ENCODE results near the gene AKAP11. TPM values are rescaled to one million over a fixed set of nuclear protein-coding genes. Genes with fewer than 3 reads are reported as not detected.

AKAP11 gene
- polyA plus RNA-seq, 1 donor (not counting 4 experiments of a cell fraction or from before 2014, with no cell fraction given), result 17.4 TPM

DNA sequence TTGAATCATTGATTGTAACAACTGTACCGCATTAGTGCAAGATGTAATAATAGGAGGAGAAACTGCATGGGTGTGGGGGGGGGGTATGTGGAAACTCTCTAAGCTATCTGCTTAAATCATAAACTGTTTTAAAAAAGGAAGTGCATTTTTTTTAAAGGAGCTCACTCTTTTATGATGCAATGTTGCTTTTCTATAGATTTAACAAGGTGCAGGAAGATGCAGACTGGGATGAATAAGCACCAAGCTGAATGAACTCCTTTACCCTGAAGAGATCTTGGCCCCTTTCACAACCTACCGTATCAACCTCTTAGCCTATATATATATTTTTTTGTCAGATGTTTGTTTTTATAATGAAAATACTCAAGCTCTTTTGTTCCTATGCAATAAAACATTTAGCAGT is 95.9 kb downstream of the AKAP11 start:
- DNase-seq (ENCODE audit: low read depth, low spot score) (no peak), FAIRE-seq (no peak)
- Histone ChIP-seq H3K9me3 (ENCODE audit: control insufficient read depth, low read depth, low read length) (no peaks in the 10 kb centered on the region), H4K20me1 (ENCODE audit: control insufficient read depth, extremely low read depth, insufficient read depth, low read length) (no peaks in the 10 kb centered on the region), H3K4me1 (ENCODE audit: control insufficient read depth, extremely low read depth, insufficient read depth, low read length) (peaks cover 11% of the 10 kb centered on the region), H3K27ac (ENCODE audit: control insufficient read depth, insufficient read depth, low read length) (no peak overlapping the region), H3K36me3 (ENCODE audit: control insufficient read depth in 2 of 2, extremely low read depth in 1 of 2, insufficient read depth in 2 of 2, low read length in 2 of 2) (no peaks in the 10 kb centered on the region), H2AFZ (ENCODE audit: control insufficient read depth, low read length) (no peak overlapping the region), H3K9ac (ENCODE audit: control insufficient read depth, extremely low read depth, insufficient read depth, low read length) (no peak overlapping the region), H3K9me1 (ENCODE audit: control insufficient read depth, extremely low read depth, insufficient read depth, low read length) (no peaks in the 10 kb centered on the region), H3K4me3 (ENCODE audit: control insufficient read depth in 2 of 3, extremely low read depth in 1 of 3, insufficient read depth in 2 of 3, low read depth in 1 of 3, low read length in 3 of 3) (no peak overlapping the region), H3K4me2 (ENCODE audit: control insufficient read depth, extremely low read depth, insufficient read depth, low read depth, low read length) (no peak overlapping the region), H3K27me3 (ENCODE audit: control insufficient read depth, extremely low read depth, insufficient read depth, low read length) (no peaks in the 10 kb centered on the region), H3K79me2 (ENCODE audit: control insufficient read depth, insufficient read depth, low read length) (no peaks in the 10 kb centered on the region)
- TF ChIP-seq EZH2 (IDR thresholded peaks at IDR 0.05; ENCODE audit: low read length), result no peak
- TF ChIP-seq, protein P1, sequence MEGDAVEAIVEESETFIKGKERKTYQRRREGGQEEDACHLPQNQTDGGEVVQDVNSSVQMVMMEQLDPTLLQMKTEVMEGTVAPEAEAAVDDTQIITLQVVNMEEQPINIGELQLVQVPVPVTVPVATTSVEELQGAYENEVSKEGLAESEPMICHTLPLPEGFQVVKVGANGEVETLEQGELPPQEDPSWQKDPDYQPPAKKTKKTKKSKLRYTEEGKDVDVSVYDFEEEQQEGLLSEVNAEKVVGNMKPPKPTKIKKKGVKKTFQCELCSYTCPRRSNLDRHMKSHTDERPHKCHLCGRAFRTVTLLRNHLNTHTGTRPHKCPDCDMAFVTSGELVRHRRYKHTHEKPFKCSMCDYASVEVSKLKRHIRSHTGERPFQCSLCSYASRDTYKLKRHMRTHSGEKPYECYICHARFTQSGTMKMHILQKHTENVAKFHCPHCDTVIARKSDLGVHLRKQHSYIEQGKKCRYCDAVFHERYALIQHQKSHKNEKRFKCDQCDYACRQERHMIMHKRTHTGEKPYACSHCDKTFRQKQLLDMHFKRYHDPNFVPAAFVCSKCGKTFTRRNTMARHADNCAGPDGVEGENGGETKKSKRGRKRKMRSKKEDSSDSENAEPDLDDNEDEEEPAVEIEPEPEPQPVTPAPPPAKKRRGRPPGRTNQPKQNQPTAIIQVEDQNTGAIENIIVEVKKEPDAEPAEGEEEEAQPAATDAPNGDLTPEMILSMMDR (optimal IDR thresholded peaks at IDR 0.05 in 1 of 3, IDR thresholded peaks at IDR 0.05 in 1 of 3, conservative IDR thresholded peaks at IDR 0.05 in 1 of 3; ENCODE audit: extremely low read depth in 1 of 3, insufficient read depth in 2 of 3, low read length in 3 of 3), result no peak
- dilution Hi-C loops (cut with MboI; ENCODE audit: extremely low pct_ligation_motif_present, low sequenced_read_pairs), result no loop called here

DNA sequence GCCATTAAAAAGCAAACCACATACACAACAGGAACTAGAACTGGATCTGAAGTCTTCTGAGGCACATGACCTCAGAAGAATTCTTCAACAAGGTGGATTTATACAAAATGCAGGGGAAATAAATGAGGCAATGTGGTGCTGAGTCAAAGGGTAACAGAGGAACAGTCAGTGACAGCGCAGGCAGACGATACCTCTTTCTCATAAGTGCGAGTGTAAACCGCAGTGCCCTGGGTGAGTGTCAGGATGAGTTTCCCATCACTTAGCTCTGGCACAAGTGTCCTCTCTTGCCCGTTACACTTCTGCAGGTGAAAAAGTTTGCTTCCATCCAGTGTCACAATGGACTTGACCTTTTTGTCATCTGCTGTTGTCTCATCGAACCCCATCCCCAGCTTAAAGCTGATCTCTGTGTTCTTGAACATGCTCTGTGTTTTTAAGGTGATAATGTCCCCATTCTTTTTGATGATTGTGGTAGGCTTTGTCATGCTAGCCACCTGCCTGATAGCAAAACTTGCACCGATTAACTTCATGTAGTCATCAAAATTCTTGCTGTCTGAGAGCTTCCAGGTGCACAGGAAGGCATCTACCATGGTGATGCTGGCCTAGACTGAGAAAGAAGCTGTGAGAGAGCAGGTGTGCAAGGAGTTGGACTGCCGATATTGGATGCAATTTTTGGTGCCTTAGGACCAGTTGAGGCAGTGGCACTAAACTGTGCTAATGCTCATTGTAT is 97.3 kb downstream of the AKAP11 start:
- Histone ChIP-seq H4K20me1 (ENCODE audit: control insufficient read depth, extremely low read depth, insufficient read depth, low read length) (no peaks in the 10 kb centered on the region), H3K9me1 (ENCODE audit: control insufficient read depth, extremely low read depth, insufficient read depth, low read length) (no peaks in the 10 kb centered on the region), H3K4me3 (ENCODE audit: control insufficient read depth in 2 of 3, extremely low read depth in 1 of 3, insufficient read depth in 2 of 3, low read depth in 1 of 3, low read length in 3 of 3) (no peak overlapping the region), H3K4me1 (ENCODE audit: control insufficient read depth, extremely low read depth, insufficient read depth, low read length) (peaks cover 8% of the 10 kb centered on the region), H3K27me3 (ENCODE audit: control insufficient read depth, extremely low read depth, insufficient read depth, low read length) (no peaks in the 10 kb centered on the region), H3K36me3 (ENCODE audit: control insufficient read depth in 2 of 2, extremely low read depth in 1 of 2, insufficient read depth in 2 of 2, low read length in 2 of 2) (no peaks in the 10 kb centered on the region), H3K4me2 (ENCODE audit: control insufficient read depth, extremely low read depth, insufficient read depth, low read depth, low read length) (no peak overlapping the region), H3K9ac (ENCODE audit: control insufficient read depth, extremely low read depth, insufficient read depth, low read length) (no peak overlapping the region), H3K79me2 (ENCODE audit: control insufficient read depth, insufficient read depth, low read length) (no peaks in the 10 kb centered on the region), H3K27ac (ENCODE audit: control insufficient read depth, insufficient read depth, low read length) (no peak overlapping the region), H2AFZ (ENCODE audit: control insufficient read depth, low read length) (no peak overlapping the region), H3K9me3 (ENCODE audit: control insufficient read depth, low read depth, low read length) (no peaks in the 10 kb centered on the region)
- TF ChIP-seq, protein P1 (optimal IDR thresholded peaks at IDR 0.05 in 1 of 3, IDR thresholded peaks at IDR 0.05 in 1 of 3, conservative IDR thresholded peaks at IDR 0.05 in 1 of 3; ENCODE audit: extremely low read depth in 1 of 3, insufficient read depth in 2 of 3, low read length in 3 of 3), result no peak
- no peak for TF ChIP-seq EZH2 (IDR thresholded peaks at IDR 0.05; ENCODE audit: low read length)
- no peak for FAIRE-seq
- dilution Hi-C loops (cut with MboI; ENCODE audit: extremely low pct_ligation_motif_present, low sequenced_read_pairs), result no loop called here
- DNase-seq (ENCODE audit: low read depth, low spot score), result no peak
